HepG2 (cell line): ENCODE data around the gene C6orf62.

ENCODE experiments used
- ESRRA ChIP-seq: sonication (generic); formaldehyde crosslinking; IDR thresholded peaks from 2 replicates; pipeline ENCODE4 v1.5.1; 2020; ENCODE audit warnings: mild to moderate bottlenecking, low read depth, missing genetic modification reagents
- NFIB ChIP-seq: sonication (generic); formaldehyde crosslinking; IDR thresholded peaks from 2 replicates; pipeline ENCODE4 v1.9.0; 2021; ENCODE audit warnings: missing genetic modification reagents, mild to moderate bottlenecking, borderline replicate concordance
- NR2F1 ChIP-seq, 2 experiments: fragments of 450-650 bp in 1 of 2; formaldehyde crosslinking in 1 of 2; IDR thresholded peaks; 2 replicates each; pipeline versions ENCODE4 v1.5.0 to v1.6.1; 2016 to 2020; ENCODE audit warnings: mild to moderate bottlenecking in 1 of 2, missing compliant biosample characterization in 1 of 2, missing genetic modification reagents in 1 of 2, moderate library complexity in 1 of 2
- POLR2A ChIP-seq, 2 experiments: IDR thresholded peaks; 2 replicates each; pipeline ENCODE4 v1.6.1; 2011; ENCODE audit warnings: low read depth in 2 of 2, low read length in 2 of 2, mild to moderate bottlenecking in 1 of 2, moderate library complexity in 1 of 2; ENCODE audit not compliant: insufficient read depth in 1 of 2
- RFX1 ChIP-seq: fragments of 450-650 bp; IDR thresholded peaks from 2 replicates; pipeline ENCODE4 v1.6.1; 2017
- SMAD3 ChIP-seq: sonication (generic); formaldehyde crosslinking; IDR thresholded peaks from 2 replicates; pipeline ENCODE4 v1.4.0; 2020; ENCODE audit warnings: missing genetic modification reagents
- U2AF2 ChIP-seq: fragments of 200-400 bp; formaldehyde crosslinking; IDR thresholded peaks from 2 replicates; pipeline ENCODE4 v1.6.1; 2017; ENCODE audit warnings: low read depth, mild to moderate bottlenecking, low read length
- ZBTB1 ChIP-seq: sonication (generic); formaldehyde crosslinking; IDR thresholded peaks from 2 replicates; pipeline ENCODE4 v1.4.0; 2020; ENCODE audit warnings: missing genetic modification reagents, borderline replicate concordance
- ZFP36 ChIP-seq: fragments of 150-350 bp; IDR thresholded peaks from 2 replicates; pipeline ENCODE4 v1.6.1; 2018; ENCODE audit warnings: borderline replicate concordance, low read length, low read depth; ENCODE audit not compliant: partially characterized antibody
- TF ChIP-seq, protein P1 (sequence below): sonication (generic); formaldehyde crosslinking; IDR thresholded peaks from 2 replicates; pipeline ENCODE4 v1.4.0; 2020; ENCODE audit warnings: missing genetic modification reagents, mild to moderate bottlenecking, borderline replicate concordance
- TF ChIP-seq, protein P2 (sequence below): sonication (generic); formaldehyde crosslinking; IDR thresholded peaks from 2 replicates; pipeline ENCODE4 v1.8.1; 2023; ENCODE audit warnings: missing genetic modification reagents, inconsistent platforms, borderline replicate concordance

DNA sequence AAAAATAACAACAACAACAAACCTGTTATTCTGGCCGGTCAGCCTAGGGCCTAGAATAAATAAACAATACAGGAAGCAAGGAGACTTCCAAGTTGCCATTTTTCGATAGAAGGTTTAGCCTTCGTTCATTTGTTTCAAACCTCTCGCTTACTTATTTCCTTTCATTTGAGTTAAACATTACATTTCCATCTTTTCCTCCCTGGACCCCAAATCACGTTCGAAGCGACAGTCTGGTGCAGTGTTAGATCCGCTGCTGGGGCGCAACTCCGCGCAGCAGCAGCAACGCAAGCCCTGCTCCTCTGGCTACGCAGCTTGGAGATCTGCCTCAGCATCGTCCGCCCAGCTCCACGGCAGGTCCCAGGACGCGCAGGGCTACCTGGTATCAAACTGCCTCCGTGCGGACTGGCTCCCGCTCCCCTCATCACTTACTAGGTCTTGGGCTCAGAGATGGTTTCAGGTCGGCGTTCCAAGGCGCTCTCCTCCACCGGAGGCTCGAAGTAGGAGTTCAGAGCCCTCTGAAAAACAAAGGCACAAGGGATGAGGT lies 52.8 kb downstream of the C6orf62 start:
- 0 out of 2 replicates have a peak, but pooled peaks have one; percentile 33 for TF ChIP-seq NFIB (CRISPR knock-in tag)
- no peak for TF ChIP-seq POLR2A (IDR thresholded peaks at IDR 0.05; ENCODE audit: insufficient read depth in 1 of 2, low read depth in 2 of 2, low read length in 2 of 2)
- no peak for TF ChIP-seq SMAD3 (CRISPR knock-in tag)
- no peak for TF ChIP-seq ZBTB1 (CRISPR knock-in tag)
- TF ChIP-seq, protein P1, sequence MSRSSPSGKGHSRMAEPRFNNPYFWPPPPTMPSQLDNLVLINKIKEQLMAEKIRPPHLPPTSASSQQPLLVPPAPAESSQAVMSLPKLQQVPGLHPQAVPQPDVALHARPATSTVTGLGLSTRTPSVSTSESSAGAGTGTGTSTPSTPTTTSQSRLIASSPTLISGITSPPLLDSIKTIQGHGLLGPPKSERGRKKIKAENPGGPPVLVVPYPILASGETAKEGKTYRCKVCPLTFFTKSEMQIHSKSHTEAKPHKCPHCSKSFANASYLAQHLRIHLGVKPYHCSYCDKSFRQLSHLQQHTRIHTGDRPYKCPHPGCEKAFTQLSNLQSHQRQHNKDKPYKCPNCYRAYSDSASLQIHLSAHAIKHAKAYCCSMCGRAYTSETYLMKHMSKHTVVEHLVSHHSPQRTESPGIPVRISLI (CRISPR knock-in tag), result no peak
- TF ChIP-seq ZFP36, result no peak
- TF ChIP-seq RFX1, result no peak
- TF ChIP-seq, protein P2, sequence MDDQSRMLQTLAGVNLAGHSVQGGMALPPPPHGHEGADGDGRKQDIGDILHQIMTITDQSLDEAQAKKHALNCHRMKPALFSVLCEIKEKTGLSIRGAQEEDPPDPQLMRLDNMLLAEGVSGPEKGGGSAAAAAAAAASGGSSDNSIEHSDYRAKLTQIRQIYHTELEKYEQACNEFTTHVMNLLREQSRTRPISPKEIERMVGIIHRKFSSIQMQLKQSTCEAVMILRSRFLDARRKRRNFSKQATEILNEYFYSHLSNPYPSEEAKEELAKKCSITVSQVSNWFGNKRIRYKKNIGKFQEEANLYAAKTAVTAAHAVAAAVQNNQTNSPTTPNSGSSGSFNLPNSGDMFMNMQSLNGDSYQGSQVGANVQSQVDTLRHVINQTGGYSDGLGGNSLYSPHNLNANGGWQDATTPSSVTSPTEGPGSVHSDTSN (CRISPR knock-in tag), result no peak
- TF ChIP-seq U2AF2, result no peak
- TF ChIP-seq NR2F1 (CRISPR knock-in tag; IDR thresholded peaks at IDR 0.05), result no peak
- no peak for TF ChIP-seq ESRRA (CRISPR knock-in tag)
